IPS-NIHi7 (cell line): Measurements from ENCODE around the gene MRPL50.

Experiments
- DNase-seq: peaks from one replicate; pipeline ENCODE4 v3.0.0; 2012; ENCODE audit warnings: mixed read lengths; ENCODE audit errors: extremely low spot score

Gene MRPL50

GRCh38 chr9:101375546-101375945, 22.9 kb downstream of the MRPL50 start:
- DNase-seq: no peak

DNA sequence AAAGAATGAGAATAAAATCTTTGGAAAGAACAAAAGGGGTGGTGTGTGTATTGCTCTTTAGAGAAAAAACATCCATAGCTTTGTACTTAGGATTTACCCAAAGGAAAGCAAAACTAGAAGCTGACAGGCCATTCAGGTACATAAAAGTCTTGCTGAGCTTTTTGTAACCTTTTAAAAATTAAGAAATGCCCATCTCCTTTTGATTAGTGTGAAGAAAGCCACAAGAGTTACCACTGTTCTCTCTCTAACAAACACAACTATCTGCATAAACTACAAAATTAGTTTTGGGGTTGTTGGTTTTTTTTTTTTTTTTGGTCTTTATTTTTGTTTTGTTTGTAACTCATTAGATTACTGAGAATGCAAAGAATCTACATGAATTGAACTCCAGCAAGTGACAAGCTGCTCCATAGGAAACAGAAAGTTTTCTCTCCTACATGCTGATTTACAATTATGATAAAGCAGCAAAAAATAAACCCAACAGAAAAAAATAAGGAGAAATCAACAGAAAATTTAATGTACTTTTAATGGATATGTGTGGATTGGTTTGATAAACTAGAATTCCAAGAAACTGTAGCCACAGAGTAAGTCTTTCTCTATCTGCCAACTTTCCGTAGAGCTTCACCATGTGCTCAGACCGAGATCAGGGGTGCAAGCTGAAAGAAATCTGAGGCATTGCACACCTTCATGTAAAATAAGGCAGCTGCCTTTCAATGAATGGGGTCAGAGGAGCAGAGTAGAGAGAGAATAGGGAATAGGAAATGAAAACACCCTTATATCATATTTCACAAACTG, 25.9 kb downstream of the MRPL50 start:
- DNase-seq: no peak

DNA sequence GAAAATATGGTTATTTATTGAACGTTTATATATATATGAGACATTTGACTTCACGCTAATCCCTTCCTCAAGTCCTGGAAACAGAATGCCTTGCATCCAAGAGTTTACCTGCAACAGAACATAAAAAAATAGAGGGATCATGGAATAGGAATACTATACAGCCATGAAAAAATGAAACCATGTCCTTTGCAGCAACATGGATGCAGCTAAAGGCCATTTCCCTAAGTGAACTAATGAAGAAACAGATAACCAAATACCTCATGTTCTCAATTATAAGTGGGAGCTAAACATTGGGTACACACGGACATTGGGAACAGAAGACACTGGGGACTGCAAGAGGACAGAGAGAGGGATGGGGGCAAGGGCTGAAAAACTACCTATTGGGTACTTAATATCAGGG, 26.6 kb downstream of the MRPL50 start:
- no peak for DNase-seq

DNA sequence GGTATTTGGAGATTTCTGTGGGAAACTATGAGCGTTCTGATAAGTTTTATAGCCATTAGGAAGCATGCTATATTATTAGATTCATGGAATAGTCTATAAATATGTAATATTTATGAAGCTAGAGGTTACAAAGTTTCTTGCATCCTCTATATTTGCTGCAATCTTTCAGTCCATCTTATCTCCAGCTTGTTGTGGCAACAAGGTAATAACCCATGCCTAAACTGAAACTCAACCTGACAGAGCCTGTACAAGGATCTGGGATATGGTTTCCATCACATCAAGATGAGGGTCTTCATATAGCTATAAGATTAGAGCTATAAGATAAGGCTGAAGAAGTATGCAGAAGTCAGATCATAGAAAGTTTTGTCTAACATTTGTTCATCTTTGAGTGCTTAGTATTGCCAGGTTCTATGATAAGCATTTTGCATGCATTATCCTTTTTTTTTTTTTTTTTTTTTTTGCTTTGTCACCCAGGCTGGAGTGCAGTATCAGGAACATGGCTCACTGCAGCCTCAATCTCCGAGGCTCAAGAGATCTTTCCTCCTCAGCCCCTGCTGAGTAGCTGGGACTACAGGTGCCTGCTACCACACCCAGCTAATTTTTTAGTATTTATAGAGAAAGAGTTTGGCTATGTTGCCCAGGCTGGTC, 28.4 kb downstream of the MRPL50 start:
- no peak for DNase-seq

DNA sequence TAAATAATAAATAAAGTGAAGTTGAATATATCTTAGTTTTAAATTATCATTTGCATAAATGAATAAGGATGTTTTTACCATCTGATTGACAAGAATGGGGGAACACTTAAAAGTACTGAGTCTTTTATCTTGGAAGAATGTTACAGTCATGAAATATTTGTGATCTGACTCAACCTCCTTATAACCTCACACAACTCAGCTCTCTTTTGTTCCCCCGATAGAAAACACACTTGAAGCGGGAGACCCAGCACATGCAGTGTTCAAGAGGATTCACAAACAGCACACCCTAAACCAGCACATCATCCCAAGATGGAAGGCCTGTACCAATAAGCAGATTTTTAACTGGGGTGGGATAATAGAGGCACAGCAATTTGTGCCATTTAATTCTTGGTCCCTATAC, 29.1 kb downstream of the MRPL50 start:
- no peak for DNase-seq

DNA sequence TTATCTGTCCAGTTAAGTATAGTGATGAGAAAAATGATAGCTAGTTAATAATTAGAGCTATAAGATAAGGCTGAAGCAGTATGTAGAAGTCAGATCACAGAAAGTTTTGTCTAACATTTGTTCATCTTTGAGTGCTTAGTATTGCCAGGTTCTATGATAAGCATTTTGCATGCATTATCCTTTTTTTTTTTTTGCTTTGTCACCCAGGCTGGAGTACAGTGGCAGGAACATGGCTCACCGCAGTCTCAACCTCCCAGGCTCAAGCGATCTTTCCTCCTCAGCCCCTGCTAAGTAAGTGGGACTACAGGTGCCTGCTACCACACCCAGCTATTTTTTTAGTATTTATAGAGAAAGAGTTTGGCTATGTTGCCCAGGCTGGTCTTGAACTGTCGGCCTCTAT, 31.1 kb downstream of the MRPL50 start:
- no peak for DNase-seq

GRCh38 chr9:101366038-101366756, 32.2 kb downstream of the MRPL50 start:
- no peak for DNase-seq

GRCh38 chr9:101365181-101365580, 33.2 kb downstream of the MRPL50 start:
- DNase-seq: no peak

GRCh38 chr9:101362450-101362849, 36.0 kb downstream of the MRPL50 start:
- no peak for DNase-seq

DNA sequence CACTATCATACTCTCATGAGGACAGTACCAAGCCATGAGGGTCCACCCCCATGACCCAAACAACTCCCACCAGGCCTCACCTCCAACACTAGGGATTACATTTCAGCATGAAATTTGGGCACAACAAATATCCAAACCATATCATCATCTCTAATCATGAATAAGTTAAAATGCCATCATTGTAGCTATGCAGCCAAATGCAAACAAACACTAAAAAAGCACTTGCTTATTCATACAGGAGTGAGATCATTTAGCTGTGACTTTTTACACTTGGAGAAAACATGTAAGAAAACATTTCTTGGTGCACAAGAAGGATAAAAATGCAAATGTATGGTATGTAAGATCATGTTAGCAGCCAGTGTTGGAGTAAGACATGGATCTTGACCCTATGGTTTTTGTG, 37.8 kb downstream of the MRPL50 start:
- DNase-seq: no peak

GRCh38 chr9:101359679-101360078, 38.7 kb downstream of the MRPL50 start:
- no peak for DNase-seq

GRCh38 chr9:101356619-101357018, 41.8 kb downstream of the MRPL50 start:
- DNase-seq: no peak

DNA sequence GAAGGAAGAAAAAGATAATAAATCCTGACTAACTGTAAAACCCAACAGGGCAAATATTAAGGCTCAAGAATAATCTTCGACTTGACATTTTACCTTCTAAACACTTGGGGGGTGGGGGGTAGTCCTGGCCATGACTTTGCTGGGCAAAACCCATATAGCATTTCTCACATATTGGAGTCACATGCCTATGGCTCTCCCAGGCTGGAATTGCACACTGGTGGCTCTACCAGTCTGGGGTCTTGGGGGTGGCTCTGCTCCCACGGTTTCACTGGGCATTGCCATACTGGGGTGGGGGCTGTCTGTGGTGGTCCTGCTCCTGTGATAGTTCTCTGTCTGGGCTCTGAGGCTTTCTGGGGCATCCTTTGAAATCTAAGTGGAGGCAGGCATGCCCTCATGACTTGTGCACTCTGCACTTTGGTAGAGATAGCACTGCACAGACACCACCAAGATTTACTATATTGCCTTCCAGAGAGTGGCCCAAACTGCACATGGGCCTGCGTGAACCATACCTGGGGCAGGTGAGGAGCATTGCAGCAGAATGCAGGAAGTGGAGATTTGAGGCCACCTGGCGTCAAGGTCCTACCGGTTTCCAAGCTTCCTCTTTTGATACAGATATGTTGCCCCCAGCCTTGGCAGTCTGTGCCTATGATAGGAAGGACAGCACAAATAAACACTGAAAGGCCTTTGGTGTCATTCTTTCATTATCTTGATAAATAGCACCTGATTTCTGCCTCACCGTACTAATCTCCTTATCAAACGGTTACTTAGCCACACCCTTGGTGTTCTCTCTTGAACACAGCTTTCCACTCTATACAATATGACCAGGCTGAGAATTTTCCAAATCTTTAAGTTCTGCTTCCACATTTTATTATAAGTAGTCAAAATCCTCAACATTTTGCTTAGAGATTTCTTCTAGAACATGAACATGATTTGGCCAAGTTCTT, 43.4 kb downstream of the MRPL50 start:
- no peak for DNase-seq

GRCh38 chr9:101354143-101354764, 44.2 kb downstream of the MRPL50 start:
- DNase-seq: no peak

DNA sequence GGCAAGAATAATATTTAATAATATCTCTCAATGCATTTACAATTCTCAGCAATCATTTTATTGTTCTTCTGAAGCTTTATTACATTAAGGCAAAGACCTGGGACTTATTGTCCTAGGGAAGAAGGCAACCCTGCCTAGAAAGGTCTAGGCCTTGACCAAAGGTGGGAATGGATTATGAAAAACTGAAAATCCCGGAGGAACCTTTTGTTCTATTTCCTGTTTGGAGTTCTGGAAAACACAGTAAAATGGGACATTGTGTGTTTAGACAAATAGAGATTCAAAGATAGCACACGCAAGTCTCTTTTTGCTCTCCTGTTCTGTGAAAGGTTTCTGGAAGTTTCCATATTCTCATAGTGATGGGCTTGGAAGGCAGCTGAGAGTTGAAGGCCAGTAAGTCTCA, 44.7 kb downstream of the MRPL50 start:
- no peak for DNase-seq

- DNase-seq: no peak
Observed at GRCh38 chr9:101352892-101353463, 45.4 kb downstream of the MRPL50 start.

GRCh38 chr9:101350285-101350684, 48.1 kb downstream of the MRPL50 start:
- DNase-seq: no peak

DNA sequence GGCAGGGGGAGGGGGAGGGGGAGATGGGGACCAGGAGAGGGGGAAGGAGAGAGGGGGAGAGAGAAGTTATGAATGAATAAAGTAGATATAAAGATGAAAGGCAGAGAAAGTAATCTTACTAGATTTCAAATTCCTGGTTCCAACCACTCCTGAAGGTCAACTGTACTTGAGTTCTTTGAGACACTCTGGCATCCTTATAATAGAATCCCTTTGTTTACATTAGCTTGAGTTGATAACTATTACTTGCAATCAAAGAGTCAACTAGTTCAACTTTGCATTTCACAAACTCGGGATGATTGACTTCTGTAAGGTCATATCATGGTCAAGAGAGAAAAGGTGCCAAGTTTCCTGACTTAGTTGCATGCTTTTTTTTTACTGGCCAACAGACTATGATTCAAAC, 55.8 kb downstream of the MRPL50 start:
- DNase-seq: no peak

GRCh38 chr9:101341958-101342357, 56.5 kb downstream of the MRPL50 start:
- DNase-seq: no peak
